ENCODE measurements around the gene JARID2. TPM values are rescaled to one million over a fixed set of nuclear protein-coding genes. Genes with fewer than 3 reads are reported as not detected.

JARID2 gene
- polyA plus RNA-seq, 1 donor (not counting 4 experiments of a cell fraction or from before 2014, with no cell fraction given): 11.0 TPM

DNA sequence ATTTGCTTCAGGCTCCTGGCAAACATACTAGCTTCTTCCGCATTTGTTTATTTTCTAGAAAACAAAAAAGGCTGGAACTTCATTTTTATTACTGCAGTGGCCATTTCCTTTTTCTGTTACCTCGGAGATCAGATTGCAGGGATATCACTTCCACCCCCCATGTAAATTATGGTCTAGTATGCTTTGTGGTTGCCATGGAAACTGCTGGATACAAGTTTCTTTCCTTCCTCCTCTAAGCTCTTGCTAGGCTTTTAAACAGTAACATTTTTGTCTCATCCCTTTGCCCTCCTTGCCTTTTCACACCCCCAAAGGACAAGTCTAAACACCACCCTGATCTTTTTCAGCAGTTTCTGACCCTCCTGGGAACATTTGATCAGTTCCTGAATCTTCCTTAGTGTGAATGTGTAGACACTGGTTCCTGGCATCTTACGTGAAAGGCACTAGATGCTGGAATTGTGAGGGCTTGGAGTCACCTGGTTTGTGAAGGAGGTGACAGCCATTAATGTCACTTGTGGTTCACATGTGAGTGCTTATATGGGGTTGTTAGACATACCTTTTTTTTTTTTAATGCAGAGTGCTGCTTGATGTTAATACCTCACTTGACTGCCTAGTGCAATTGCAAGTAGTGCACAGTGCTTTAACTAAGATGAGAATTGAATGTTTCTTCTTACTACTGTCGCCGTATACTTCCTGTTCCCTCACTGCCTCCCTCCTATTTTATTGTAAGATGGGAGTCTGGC lies 181.6 kb downstream of the JARID2 start:
- TF ChIP-seq CTCF (optimal IDR thresholded peaks at IDR 0.05 in 1 of 3, IDR thresholded peaks at IDR 0.05 in 1 of 3, conservative IDR thresholded peaks at IDR 0.05 in 1 of 3; ENCODE audit: extremely low read depth in 1 of 3, insufficient read depth in 2 of 3, low read length in 3 of 3) (no peak), EZH2 (IDR thresholded peaks at IDR 0.05; ENCODE audit: low read length) (no peak)
- Histone ChIP-seq H3K9me1 (ENCODE audit: control insufficient read depth, extremely low read depth, insufficient read depth, low read length) (peaks cover 6% of the 10 kb centered on the region), H3K9me3 (ENCODE audit: control insufficient read depth, low read depth, low read length) (no peaks in the 10 kb centered on the region), H3K27ac (ENCODE audit: control insufficient read depth, insufficient read depth, low read length) (no peak overlapping the region), H3K4me2 (ENCODE audit: control insufficient read depth, extremely low read depth, insufficient read depth, low read depth, low read length) (no peak overlapping the region), H3K9ac (ENCODE audit: control insufficient read depth, extremely low read depth, insufficient read depth, low read length) (no peak overlapping the region), H2AFZ (ENCODE audit: control insufficient read depth, low read length) (no peak overlapping the region), H3K4me1 (ENCODE audit: control insufficient read depth, extremely low read depth, insufficient read depth, low read length) (peaks cover 28% of the 10 kb centered on the region), H3K79me2 (ENCODE audit: control insufficient read depth, insufficient read depth, low read length) (peaks cover 87% of the 10 kb centered on the region), H3K4me3 (ENCODE audit: control insufficient read depth in 2 of 3, extremely low read depth in 1 of 3, insufficient read depth in 2 of 3, low read depth in 1 of 3, low read length in 3 of 3) (no peak overlapping the region), H3K27me3 (ENCODE audit: control insufficient read depth, extremely low read depth, insufficient read depth, low read length) (no peaks in the 10 kb centered on the region), H3K36me3 (ENCODE audit: control insufficient read depth in 2 of 2, extremely low read depth in 1 of 2, insufficient read depth in 2 of 2, low read length in 2 of 2) (no peaks in the 10 kb centered on the region), H4K20me1 (ENCODE audit: control insufficient read depth, extremely low read depth, insufficient read depth, low read length) (peaks cover 5% of the 10 kb centered on the region)
- dilution Hi-C loops (cut with MboI; ENCODE audit: extremely low pct_ligation_motif_present, low sequenced_read_pairs): no loop called here
- FAIRE-seq (no peak), DNase-seq (ENCODE audit: low read depth, low spot score) (no peak)

DNA sequence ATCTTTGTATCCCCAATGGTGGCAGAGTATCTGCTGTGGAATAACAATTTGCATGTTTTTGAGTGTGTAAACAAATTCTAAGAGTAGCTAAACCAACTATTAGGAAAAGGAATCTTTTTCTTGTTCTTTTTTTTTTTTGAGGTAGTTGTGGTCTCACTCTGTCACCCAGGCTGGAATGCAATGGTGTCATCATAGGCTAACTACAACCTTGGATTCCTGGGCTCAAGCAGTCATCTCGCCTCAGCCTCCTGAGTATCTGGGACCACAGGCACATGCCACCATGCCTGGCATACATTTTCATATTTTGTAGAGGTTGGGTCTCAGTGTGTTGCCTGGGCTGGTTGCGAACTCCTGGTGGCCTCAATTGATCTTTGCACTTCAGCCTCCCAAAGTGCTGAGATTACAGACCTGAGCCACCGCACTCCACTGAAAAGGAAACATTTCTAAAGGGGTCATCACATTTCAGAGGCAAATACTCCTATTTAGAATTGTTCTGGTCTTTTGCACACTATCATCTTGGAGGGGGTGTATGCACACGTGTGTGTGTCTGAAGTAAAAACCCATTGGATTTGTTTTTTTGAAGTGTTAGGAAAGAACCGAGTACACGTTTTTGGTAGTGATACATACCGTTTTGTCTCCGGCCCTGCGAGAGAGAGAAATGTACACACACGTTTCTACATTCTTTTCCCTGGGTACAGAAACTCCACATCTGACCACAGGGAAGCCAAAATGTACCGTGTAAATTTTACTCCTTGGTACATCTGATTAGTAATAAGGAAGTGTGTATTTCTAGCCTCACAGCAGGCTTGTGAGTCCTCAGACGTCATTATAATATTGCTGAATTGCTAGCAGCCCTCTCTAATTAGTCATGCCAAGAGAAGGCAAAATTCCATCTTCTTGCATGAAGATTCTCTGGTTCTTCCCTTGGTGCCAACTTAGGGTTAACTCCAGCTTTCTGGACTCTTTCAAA lies 183.6 kb downstream of the JARID2 start:
- Histone ChIP-seq H3K9me1 (ENCODE audit: control insufficient read depth, extremely low read depth, insufficient read depth, low read length) (peaks cover 6% of the 10 kb centered on the region), H2AFZ (ENCODE audit: control insufficient read depth, low read length) (no peak overlapping the region), H3K4me2 (ENCODE audit: control insufficient read depth, extremely low read depth, insufficient read depth, low read depth, low read length) (no peak overlapping the region), H3K27ac (ENCODE audit: control insufficient read depth, insufficient read depth, low read length) (peak overlapping the region; percentile 27), H4K20me1 (ENCODE audit: control insufficient read depth, extremely low read depth, insufficient read depth, low read length) (no peaks in the 10 kb centered on the region), H3K27me3 (ENCODE audit: control insufficient read depth, extremely low read depth, insufficient read depth, low read length) (no peaks in the 10 kb centered on the region), H3K4me3 (ENCODE audit: control insufficient read depth in 2 of 3, extremely low read depth in 1 of 3, insufficient read depth in 2 of 3, low read depth in 1 of 3, low read length in 3 of 3) (no peak overlapping the region), H3K9me3 (ENCODE audit: control insufficient read depth, low read depth, low read length) (no peaks in the 10 kb centered on the region), H3K9ac (ENCODE audit: control insufficient read depth, extremely low read depth, insufficient read depth, low read length) (no peak overlapping the region), H3K4me1 (ENCODE audit: control insufficient read depth, extremely low read depth, insufficient read depth, low read length) (peaks cover 41% of the 10 kb centered on the region), H3K36me3 (ENCODE audit: control insufficient read depth in 2 of 2, extremely low read depth in 1 of 2, insufficient read depth in 2 of 2, low read length in 2 of 2) (no peaks in the 10 kb centered on the region), H3K79me2 (ENCODE audit: control insufficient read depth, insufficient read depth, low read length) (peaks cover 90% of the 10 kb centered on the region)
- dilution Hi-C loops (cut with MboI; ENCODE audit: extremely low pct_ligation_motif_present, low sequenced_read_pairs): no loop called here
- FAIRE-seq: no peak
- DNase-seq (ENCODE audit: low read depth, low spot score): no peak
- TF ChIP-seq CTCF (optimal IDR thresholded peaks at IDR 0.05 in 1 of 3, IDR thresholded peaks at IDR 0.05 in 1 of 3, conservative IDR thresholded peaks at IDR 0.05 in 1 of 3; ENCODE audit: extremely low read depth in 1 of 3, insufficient read depth in 2 of 3, low read length in 3 of 3) (no peak), EZH2 (IDR thresholded peaks at IDR 0.05; ENCODE audit: low read length) (no peak)

Measured in keratinocyte (primary cell).